GM18502 (cell line): ENCODE data around the gene RYR3.

Source experiments
- ATAC-seq: cut with Tn5 transposase; IDR thresholded peaks from one replicate; pipeline ENCODE4 v1.9.1; 2021; ENCODE audit warnings: mild to moderate bottlenecking; ENCODE audit not compliant: unreplicated experiment, poor library complexity

The RYR3 gene

GRCh38 chr15:33317896-33318295 lies 7.1 kb downstream of the RYR3 start:
- ATAC-seq: no peak

DNA sequence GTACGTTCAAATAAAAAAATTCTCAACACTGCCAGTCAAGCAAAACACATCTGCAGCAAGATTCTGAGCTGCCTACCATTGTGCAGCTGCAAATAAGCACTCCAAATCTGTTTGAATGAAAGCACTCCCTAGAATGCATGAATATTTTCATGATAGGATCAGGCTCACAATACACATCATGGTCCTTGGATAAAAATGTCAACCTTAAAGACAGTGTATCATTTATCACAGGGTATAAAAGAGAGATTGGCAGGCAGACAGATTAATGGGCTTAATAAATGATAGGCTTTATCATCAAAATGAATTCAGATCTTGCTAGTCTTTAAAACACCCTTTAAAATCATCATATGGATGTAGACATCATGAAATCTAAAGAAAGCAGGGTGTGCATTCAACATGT lies 9.2 kb downstream of the RYR3 start:
- ATAC-seq: no peak

DNA sequence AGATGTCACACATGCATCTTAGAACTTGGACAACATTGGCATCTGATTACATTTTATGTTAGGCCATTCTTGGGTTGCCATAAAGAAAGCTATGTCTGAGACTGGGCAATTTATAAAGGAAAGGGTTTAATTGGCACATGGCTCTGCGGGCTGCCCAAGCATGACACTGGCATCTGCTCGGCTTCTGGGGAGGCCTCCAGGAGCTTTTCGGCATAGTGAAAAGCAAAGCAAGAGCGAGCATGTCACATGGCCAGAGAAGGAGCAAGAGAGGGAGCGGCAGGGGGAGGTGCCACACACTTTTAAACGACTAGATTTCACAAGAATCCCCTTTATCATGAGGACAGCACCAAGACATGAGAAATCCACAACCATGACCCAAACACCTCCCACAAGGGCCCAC lies 11.3 kb downstream of the RYR3 start:
- ATAC-seq: no peak

DNA sequence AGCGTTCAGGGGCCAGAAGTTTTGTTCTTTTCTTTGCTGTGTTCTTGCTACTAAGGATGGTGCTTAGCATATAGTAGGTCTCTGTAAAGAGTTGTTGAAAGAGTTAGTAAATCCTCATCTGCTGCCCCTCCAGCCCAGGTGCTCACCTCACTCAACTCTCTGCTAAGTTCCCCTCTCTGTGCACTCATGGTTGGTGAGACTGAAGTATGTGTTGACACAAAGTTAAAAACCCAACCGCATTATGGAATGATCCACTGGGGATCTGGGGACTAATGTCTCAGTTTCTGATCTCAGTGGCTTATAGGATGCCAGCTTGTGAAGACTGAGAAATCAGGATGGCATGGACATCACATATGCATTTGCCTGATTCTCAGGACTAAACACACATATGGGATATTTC lies 13.8 kb downstream of the RYR3 start:
- ATAC-seq: no peak

DNA sequence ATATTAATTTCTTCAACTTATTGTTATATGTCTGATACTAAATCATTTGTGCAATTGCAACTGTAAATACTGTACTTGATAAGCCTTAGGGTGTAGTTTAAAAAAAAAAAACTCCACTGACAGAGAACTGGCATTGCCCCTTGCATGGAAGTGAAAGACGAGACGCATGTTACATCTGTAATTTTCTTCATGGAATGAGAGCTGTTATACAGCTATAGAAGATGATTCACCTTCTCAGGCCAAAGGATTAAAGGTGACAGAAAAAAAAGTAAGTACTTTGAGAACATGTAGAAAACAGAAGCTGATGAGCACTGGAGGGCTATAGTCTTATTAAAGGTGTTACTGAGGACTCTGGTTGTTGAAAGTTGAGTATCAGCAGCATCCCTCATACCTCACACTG lies 16.1 kb downstream of the RYR3 start:
- ATAC-seq: no peak

GRCh38 chr15:33328106-33328505 lies 17.3 kb downstream of the RYR3 start:
- ATAC-seq: no peak

DNA sequence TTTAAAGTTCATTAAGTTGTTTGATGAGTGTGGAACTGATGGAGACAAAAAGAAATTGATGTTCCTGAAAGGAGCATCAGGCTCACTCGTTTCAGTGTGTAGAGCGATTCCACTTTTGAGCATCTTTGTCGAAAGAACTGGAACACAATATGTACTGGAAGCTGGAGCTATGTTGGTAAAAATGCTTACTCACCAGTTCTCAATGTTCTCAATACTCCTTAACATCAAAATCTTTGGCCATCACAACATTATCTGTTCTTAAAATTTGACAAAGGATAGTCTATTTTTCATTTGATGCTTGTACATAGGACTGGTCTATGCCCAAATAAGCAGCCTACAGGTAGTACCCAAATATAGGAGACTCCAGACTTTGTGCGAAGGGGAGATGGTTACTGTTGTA lies 18.7 kb downstream of the RYR3 start:
- ATAC-seq: no peak

GRCh38 chr15:33330931-33331330 lies 20.2 kb downstream of the RYR3 start:
- no peak for ATAC-seq

DNA sequence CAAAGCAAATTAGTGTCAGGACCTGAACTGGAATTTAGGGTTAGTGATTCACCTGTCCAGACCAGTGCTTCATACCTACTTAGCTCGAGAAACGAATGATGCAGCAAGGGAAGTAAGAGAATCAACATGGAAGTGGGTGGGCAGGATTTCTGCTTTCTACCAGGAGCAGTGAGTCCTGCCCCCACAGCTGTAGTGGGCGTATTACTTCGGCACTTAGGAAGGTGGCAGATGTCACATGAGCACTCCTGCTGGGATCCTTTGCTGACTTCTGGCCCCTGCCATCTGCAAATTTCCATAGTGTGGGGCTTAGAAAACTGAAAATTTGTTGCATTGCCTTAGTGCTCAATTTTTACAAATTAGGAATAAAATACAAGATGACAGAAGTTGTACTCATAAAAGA lies 31.2 kb downstream of the RYR3 start:
- no peak for ATAC-seq

DNA sequence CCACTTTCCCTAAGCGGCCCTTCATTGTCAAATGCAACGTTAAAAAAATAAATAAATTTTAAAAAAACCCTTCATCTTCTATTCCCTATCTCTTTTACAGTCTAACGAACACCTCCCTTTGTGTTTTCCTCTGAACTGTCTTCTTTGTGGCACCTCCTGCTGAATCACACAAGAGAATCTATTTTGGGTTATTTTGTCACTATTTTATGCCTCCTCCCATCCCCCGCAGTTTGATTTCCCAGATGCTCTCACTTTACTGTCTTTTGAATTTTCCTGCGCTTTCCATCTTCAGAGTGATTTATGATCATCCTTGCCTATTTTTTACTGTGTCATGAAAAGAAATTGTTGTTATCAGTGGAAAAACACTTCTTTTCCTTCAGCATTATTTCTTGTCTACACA lies 32.5 kb downstream of the RYR3 start:
- no peak for ATAC-seq

DNA sequence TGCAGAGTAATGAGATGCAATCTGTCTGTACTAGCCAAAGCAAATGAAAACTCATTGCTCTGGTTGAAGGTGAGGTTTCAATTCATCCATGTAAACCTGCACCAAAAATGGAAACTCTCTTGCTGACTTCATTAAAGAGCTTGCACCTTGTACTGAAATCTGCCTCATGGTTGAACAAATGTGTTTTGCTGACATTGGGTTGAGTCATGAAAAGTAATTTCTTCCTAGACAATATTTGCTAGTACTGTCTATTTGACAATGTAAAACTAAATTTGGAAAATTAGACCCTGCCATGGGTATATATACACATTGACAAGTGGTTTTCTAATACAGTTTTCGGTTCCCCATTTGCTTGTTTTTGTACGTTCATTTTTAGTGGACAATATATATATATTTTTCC lies 33.3 kb downstream of the RYR3 start:
- no peak for ATAC-seq

DNA sequence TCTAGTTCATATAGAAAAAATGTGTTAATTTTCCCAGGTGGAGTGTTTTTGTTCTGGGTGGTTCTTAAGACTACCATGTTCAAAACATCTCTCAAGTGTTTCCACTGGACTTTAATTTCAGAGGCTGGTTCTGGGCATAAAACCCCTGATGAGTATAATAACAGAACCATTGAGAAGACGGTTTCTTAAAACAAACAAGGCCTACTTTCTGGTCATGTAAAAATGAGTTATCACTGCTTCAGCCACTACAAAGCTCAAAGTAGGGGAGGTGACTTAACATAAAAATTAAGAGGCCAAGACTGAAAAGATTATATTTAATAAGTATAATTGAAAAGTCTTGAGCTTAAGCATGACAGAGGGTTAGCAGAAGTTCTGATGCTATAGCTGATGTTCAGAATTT lies 33.8 kb downstream of the RYR3 start:
- no peak for ATAC-seq

GRCh38 chr15:33354411-33354810 lies 43.6 kb downstream of the RYR3 start:
- ATAC-seq: no peak

GRCh38 chr15:33357845-33358244 lies 47.1 kb downstream of the RYR3 start:
- no peak for ATAC-seq

GRCh38 chr15:33358306-33358705 lies 47.5 kb downstream of the RYR3 start:
- ATAC-seq: no peak

- no peak for ATAC-seq
Observed at GRCh38 chr15:33360886-33361285, 50.1 kb downstream of the RYR3 start.

DNA sequence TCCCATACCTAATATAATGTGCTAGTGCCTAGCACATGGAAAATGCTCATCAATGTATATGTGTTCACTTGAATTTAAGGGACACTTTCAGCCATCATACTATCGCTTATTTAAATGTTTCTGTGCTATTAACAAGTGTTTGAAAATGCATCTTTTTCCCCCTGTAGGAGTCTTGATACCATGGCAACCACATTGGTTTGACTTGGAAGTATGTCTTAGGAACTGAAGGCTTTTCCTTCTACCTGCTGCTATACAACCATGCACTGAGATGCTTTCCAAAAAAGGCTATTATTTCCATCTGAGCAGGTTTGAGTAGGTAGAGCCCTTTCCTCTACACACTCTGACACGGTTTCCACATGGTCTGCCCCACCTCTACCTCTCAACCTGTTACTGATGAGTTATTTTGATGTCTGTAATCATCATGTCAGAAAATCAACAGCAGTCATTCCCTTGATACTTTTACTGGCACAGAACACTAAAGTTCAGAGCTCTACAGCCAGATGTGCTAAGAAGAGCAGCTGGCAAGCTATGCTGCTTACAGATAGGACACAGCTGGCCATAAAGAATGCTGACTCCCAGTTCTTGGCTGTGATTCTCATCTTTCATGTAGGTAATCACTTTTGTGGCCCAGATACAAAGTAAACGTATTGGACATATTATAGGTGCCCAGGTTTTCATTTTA lies 59.3 kb downstream of the RYR3 start:
- no peak for ATAC-seq

DNA sequence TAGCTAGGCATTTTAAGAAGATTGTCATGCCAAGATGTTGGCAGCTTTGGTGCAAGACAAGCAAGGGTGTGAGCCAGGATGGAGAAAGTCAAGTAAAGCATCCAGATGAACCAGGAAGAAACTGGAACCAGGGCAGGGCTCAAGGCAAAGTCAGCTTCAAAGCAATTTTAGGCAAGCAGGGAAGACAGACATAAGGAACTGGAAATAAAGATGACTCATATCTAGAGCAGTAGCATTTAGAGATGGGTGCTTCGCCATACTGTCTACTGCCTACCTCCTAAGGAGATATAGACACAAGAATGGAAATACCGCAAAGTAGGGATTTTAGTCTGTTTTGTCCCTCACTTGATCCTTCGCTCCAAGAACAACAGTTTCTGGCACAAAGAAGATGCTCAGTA lies 59.9 kb downstream of the RYR3 start:
- ATAC-seq: no peak

DNA sequence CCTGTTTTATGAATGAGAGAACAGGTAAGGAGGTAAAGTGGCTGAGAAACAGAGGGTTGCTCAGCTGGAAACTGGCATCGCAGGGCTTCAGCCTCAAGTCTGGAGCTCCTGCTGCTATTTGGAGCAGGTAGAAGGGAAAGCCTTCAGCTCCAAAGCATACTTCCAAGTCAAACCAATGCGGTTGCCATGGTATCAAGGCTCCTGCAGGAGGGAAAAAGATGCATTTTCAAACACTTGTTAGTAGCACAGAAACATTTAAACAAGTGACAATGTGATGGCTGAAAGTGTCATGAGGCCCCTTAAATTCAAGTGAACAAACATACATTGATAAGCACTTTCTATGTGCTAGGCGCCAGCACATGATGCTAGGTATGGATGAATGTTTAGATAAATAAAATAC lies 60.4 kb downstream of the RYR3 start:
- ATAC-seq: no peak

- no peak for ATAC-seq
Observed at GRCh38 chr15:33374226-33374914, 63.6 kb downstream of the RYR3 start.

DNA sequence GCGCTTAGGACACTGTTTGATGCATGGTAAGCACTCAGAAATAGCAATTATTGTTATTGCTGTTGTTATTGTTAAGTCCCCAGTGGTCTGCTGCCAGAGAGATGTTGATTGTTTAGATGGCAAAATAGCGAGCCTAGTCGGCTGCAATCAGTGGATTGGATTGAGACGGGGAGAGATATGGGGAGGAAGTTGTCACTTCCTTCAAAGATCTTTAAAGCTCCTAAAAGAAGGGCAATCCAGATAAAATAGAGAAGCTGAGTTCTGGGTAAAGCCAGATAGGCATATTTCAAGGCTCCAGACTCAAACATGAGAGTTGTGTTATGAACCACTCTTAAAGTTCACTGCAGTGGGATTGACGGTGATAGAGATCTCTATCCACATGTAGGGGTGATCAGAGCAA lies 64.5 kb downstream of the RYR3 start:
- ATAC-seq: no peak

- ATAC-seq: no peak
Observed at GRCh38 chr15:33377204-33377603, 66.4 kb downstream of the RYR3 start.
